Neural progenitor cell (in vitro differentiated cells): ENCODE data around the gene ZNF83. TPM values are rescaled to one million over a fixed set of nuclear protein-coding genes. Genes with fewer than 3 reads are reported as not detected.
A peak's percentile ranks its signal among the peaks of the same experiment; 100 is the strongest.

Source experiments
- DNase-seq: peaks from one replicate; pipeline ENCODE4 v3.0.0-alpha.2; 2016; ENCODE audit warnings: low spot score
- H2AFZ ChIP-seq: fragments of 200-600 bp; sonication (generic); replicated peaks from 2 replicates; pipeline ENCODE4 v1.6.1; 2016; ENCODE audit warnings: antibody characterized with exemption
- H3F3A ChIP-seq: fragments of 200-600 bp; sonication (generic); 2 replicates; pipeline ENCODE4 v1.6.1; 2016; ENCODE audit warnings: antibody characterized with exemption, low read depth
- H3K27ac ChIP-seq: fragments of 200-600 bp; sonication (generic); 2 replicates; pipeline ENCODE4 v1.5.1; 2016; ENCODE audit warnings: mild to moderate bottlenecking
- H3K27me3 ChIP-seq: fragments of 200-600 bp; sonication (generic); 2 replicates; pipeline ENCODE4 v1.6.1; 2016; ENCODE audit warnings: mild to moderate bottlenecking, moderate library complexity
- H3K36me3 ChIP-seq: fragments of 200-600 bp; sonication (generic); 2 replicates; pipeline ENCODE4 v1.5.1; 2016
- H3K4me1 ChIP-seq: fragments of 200-600 bp; sonication (generic); 2 replicates; pipeline ENCODE4 v1.6.1; 2016; ENCODE audit warnings: mixed run types
- H3K4me2 ChIP-seq: fragments of 200-600 bp; sonication (generic); 2 replicates; pipeline ENCODE4 v1.6.1; 2016
- H3K4me3 ChIP-seq: fragments of 200-600 bp; sonication (generic); 2 replicates; pipeline ENCODE4 v1.5.1; 2016
- H3K79me2 ChIP-seq: fragments of 200-600 bp; sonication (generic); 2 replicates; pipeline ENCODE4 v1.6.1; 2016; ENCODE audit warnings: low read depth
- H3K9ac ChIP-seq: fragments of 200-600 bp; sonication (generic); 2 replicates; pipeline ENCODE4 v1.6.1; 2016
- H3K9me3 ChIP-seq: fragments of 200-600 bp; sonication (generic); 2 replicates; pipeline ENCODE4 v1.5.1; 2016; ENCODE audit warnings: low read depth
- H4K20me1 ChIP-seq: fragments of 200-600 bp; sonication (generic); 2 replicates; pipeline ENCODE4 v1.6.1; 2016; ENCODE audit warnings: low read depth
- H3K27ac Mint-ChIP-seq: 3 replicates; pipeline ENCODE4 v1.8.0; 2021; ENCODE audit warnings: mixed read lengths
- H3K27me3 Mint-ChIP-seq: 2 replicates; pipeline ENCODE4 v1.8.0; 2022; ENCODE audit warnings: low read depth, mild to moderate bottlenecking, inconsistent platforms, moderate library complexity, mixed read lengths; ENCODE audit not compliant: insufficient read depth
- H3K36me3 Mint-ChIP-seq: 3 replicates; pipeline ENCODE4 v1.8.0; 2021; ENCODE audit warnings: mixed read lengths
- H3K4me1 Mint-ChIP-seq: 3 replicates; pipeline ENCODE4 v1.8.0; 2021; ENCODE audit warnings: mixed read lengths
- H3K4me3 Mint-ChIP-seq: 3 replicates; pipeline ENCODE4 v1.8.0; 2021; ENCODE audit warnings: mild to moderate bottlenecking, moderate library complexity, mixed read lengths
- H3K9me3 Mint-ChIP-seq: 3 replicates; pipeline ENCODE4 v1.8.0; 2020; ENCODE audit warnings: mixed read lengths
- EZH2 ChIP-seq: fragments of 200-600 bp; sonication (generic); IDR thresholded peaks from 2 replicates; pipeline ENCODE4 v1.6.1; 2017; ENCODE audit warnings: antibody characterized with exemption, mild to moderate bottlenecking, moderate library complexity
- EZH2phosphoT487 ChIP-seq: fragments of 200-600 bp; sonication (generic); IDR thresholded peaks from 2 replicates; pipeline ENCODE4 v1.6.1; 2017; ENCODE audit warnings: antibody characterized with exemption
- total RNA-seq: library from RNA; depleted of rRNA; stranded (reverse); fragments of >200 nt; gene quantifications from 2 replicates; pipeline ENCODE4 v1.2.3, GENCODE V29; 2015; ENCODE audit warnings: low replicate concordance
- TF ChIP-seq, protein P1 (sequence below): fragments of 200-600 bp; sonication (generic); IDR thresholded peaks from 2 replicates; pipeline ENCODE4 v1.5.1; 2017; ENCODE audit warnings: antibody characterized with exemption, mild to moderate bottlenecking

Gene ZNF83
- total RNA-seq, 1 donor from 2014 or later: 76.2 TPM

DNA sequence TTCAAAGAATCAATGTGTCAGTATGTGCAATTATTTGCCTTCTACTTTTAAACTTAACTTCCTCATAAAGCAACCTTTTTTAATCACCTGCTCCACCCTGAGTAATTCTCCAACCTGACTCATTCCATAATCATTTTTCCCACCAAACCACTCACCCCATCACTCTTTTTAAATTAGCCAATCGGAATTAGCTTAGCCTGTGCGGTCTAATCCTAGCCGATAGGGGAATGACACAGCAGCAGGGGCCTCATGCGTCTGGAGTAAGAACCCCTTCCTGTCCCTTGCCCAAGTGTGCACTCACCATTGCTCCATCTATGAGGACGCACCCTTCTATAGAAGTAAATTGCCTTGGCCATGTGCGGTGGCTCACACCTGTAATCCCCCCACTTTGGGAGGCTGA, 27.4 kb upstream of the ZNF83 start:
- H3K36me3 ChIP-seq: no peaks in the 10 kb centered on the region
- H3K4me1 ChIP-seq: peaks cover 15% of the 10 kb centered on the region
- peaks cover 7% of the 10 kb centered on the region for H4K20me1 ChIP-seq
- H2AFZ ChIP-seq: no peak overlapping the region
- H3K9ac ChIP-seq: no peak overlapping the region
- H3K27ac Mint-ChIP-seq: no peak overlapping the region
- TF ChIP-seq EZH2phosphoT487 (no peak), EZH2 (no peak)
- TF ChIP-seq, protein P1, sequence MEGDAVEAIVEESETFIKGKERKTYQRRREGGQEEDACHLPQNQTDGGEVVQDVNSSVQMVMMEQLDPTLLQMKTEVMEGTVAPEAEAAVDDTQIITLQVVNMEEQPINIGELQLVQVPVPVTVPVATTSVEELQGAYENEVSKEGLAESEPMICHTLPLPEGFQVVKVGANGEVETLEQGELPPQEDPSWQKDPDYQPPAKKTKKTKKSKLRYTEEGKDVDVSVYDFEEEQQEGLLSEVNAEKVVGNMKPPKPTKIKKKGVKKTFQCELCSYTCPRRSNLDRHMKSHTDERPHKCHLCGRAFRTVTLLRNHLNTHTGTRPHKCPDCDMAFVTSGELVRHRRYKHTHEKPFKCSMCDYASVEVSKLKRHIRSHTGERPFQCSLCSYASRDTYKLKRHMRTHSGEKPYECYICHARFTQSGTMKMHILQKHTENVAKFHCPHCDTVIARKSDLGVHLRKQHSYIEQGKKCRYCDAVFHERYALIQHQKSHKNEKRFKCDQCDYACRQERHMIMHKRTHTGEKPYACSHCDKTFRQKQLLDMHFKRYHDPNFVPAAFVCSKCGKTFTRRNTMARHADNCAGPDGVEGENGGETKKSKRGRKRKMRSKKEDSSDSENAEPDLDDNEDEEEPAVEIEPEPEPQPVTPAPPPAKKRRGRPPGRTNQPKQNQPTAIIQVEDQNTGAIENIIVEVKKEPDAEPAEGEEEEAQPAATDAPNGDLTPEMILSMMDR: no peak
- H3K36me3 Mint-ChIP-seq: peaks cover 47% of the 10 kb centered on the region
- no peak overlapping the region for H3K4me3 ChIP-seq
- no peaks in the 10 kb centered on the region for H3K27me3 Mint-ChIP-seq
- no peak overlapping the region for H3K4me2 ChIP-seq
- DNase-seq: no peak
- no peak overlapping the region for H3K4me3 Mint-ChIP-seq
- H3K9me3 ChIP-seq: no peaks in the 10 kb centered on the region
- peaks cover 23% of the 10 kb centered on the region for H3K9me3 Mint-ChIP-seq
- H3K4me1 Mint-ChIP-seq: peaks cover 6% of the 10 kb centered on the region
- H3K27me3 ChIP-seq: no peaks in the 10 kb centered on the region
- peaks cover 4% of the 10 kb centered on the region for H3F3A ChIP-seq
- peaks cover 6% of the 10 kb centered on the region for H3K79me2 ChIP-seq
- H3K27ac ChIP-seq: no peak overlapping the region

- Histone ChIP-seq H4K20me1 (peaks cover 7% of the 10 kb centered on the region), H3K4me1 (peaks cover 15% of the 10 kb centered on the region), H2AFZ (no peak overlapping the region), H3K36me3 (no peaks in the 10 kb centered on the region), H3K4me2 (peak overlapping the region; percentile 14), H3K79me2 (peaks cover 6% of the 10 kb centered on the region), H3K4me3 (no peak overlapping the region), H3K27ac (peak overlapping the region; percentile 30), H3K9ac (no peak overlapping the region), H3K27me3 (no peaks in the 10 kb centered on the region), H3F3A (peaks cover 4% of the 10 kb centered on the region), H3K9me3 (no peaks in the 10 kb centered on the region)
- H3K36me3 Mint-ChIP-seq: peaks cover 48% of the 10 kb centered on the region
- no peaks in the 10 kb centered on the region for H3K27me3 Mint-ChIP-seq
- H3K4me1 Mint-ChIP-seq: peaks cover 6% of the 10 kb centered on the region
- DNase-seq: no peak
- no peak overlapping the region for H3K4me3 Mint-ChIP-seq
- H3K27ac Mint-ChIP-seq: no peak overlapping the region
- TF ChIP-seq EZH2phosphoT487: no peak
- H3K9me3 Mint-ChIP-seq: peaks cover 23% of the 10 kb centered on the region
Measured at GRCh38 chr19:52665027-52665426, 26.9 kb upstream of the ZNF83 start.

DNA sequence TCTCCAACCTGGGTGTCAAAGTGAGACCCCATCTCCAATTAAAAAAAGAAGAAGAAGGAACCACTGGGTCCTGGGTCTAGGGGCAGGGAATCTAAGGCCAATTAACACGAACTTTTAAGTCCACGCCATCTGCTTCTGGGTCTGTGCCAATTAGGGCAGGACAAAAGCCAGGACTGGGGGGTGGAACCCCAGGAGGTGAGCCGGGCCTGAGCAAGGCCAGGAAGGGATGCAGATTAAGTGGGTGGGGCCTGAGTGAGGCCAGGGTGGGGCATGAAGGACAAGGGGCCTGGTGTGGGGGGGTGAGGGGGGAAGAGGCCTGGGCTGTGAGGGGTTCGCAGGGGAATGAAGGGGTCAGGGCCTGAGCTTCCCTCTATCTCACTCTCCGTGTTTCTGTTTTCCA, 26.3 kb upstream of the ZNF83 start:
- H3K36me3 ChIP-seq: no peaks in the 10 kb centered on the region
- H3K4me3 ChIP-seq: no peak overlapping the region
- H3K4me2 ChIP-seq: no peak overlapping the region
- peaks cover 7% of the 10 kb centered on the region for H4K20me1 ChIP-seq
- peaks cover 48% of the 10 kb centered on the region for H3K36me3 Mint-ChIP-seq
- H3K9me3 Mint-ChIP-seq: peaks cover 19% of the 10 kb centered on the region
- no peaks in the 10 kb centered on the region for H3K9me3 ChIP-seq
- no peak overlapping the region for H3K4me3 Mint-ChIP-seq
- H3K9ac ChIP-seq: no peak overlapping the region
- H3K79me2 ChIP-seq: peaks cover 6% of the 10 kb centered on the region
- peaks cover 15% of the 10 kb centered on the region for H3K4me1 ChIP-seq
- H2AFZ ChIP-seq: no peak overlapping the region
- no peak overlapping the region for H3K27ac Mint-ChIP-seq
- peak; percentile 57 for DNase-seq
- H3K4me1 Mint-ChIP-seq: peaks cover 6% of the 10 kb centered on the region
- TF ChIP-seq EZH2 (no peak), EZH2phosphoT487 (no peak)
- TF ChIP-seq, protein P1: no peak
- peaks cover 4% of the 10 kb centered on the region for H3F3A ChIP-seq
- H3K27me3 Mint-ChIP-seq: no peaks in the 10 kb centered on the region
- no peak overlapping the region for H3K27ac ChIP-seq
- no peaks in the 10 kb centered on the region for H3K27me3 ChIP-seq

DNA sequence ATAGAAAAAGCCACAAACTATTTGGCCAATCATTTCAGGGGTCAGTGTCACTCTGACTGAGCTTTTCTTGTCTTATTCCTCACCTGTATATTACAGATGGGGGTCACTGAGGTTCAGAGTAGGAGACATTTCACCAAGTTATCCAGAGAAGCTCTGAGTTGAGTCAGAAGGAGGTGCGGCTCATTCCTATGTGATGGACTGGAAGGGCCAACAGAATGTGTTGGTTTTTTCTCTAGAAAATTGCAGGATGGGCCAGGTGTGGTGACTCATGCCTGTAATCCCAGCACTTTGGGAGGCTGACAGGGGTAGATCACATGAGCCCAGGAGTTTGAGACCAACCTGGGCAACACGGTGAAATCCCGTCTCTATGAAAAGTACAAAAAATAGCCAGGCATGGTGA, 24.5 kb upstream of the ZNF83 start:
- no peak overlapping the region for H3K4me3 Mint-ChIP-seq
- Histone ChIP-seq H3K36me3 (no peaks in the 10 kb centered on the region), H3K27ac (no peak overlapping the region), H3K4me1 (peaks cover 15% of the 10 kb centered on the region), H3K9ac (no peak overlapping the region), H3K27me3 (no peaks in the 10 kb centered on the region), H3F3A (peaks cover 4% of the 10 kb centered on the region), H3K4me2 (no peak overlapping the region), H3K4me3 (no peak overlapping the region), H3K9me3 (no peaks in the 10 kb centered on the region), H2AFZ (no peak overlapping the region), H4K20me1 (peaks cover 7% of the 10 kb centered on the region), H3K79me2 (peaks cover 6% of the 10 kb centered on the region)
- peaks cover 55% of the 10 kb centered on the region for H3K36me3 Mint-ChIP-seq
- DNase-seq: no peak
- peaks cover 16% of the 10 kb centered on the region for H3K9me3 Mint-ChIP-seq
- no peak overlapping the region for H3K27ac Mint-ChIP-seq
- H3K27me3 Mint-ChIP-seq: peaks cover 2% of the 10 kb centered on the region
- TF ChIP-seq EZH2: no peak
- peaks cover 6% of the 10 kb centered on the region for H3K4me1 Mint-ChIP-seq
